Loucy (cell line): ENCODE results near the gene FUT7.

Source experiments
- H2AFZ ChIP-seq: fragments of 200-600 bp; sonication (generic); 2 replicates; pipeline ENCODE4 v1.6.0; 2016; ENCODE audit warnings: antibody characterized with exemption, mild to moderate bottlenecking, low read length, moderate library complexity
- H3F3A ChIP-seq: fragments of 200-600 bp; 2 replicates; pipeline ENCODE4 v1.6.0; 2016; ENCODE audit warnings: antibody characterized with exemption, low read depth, mild to moderate bottlenecking
- H3K27me3 ChIP-seq: fragments of 200-600 bp; sonication (generic); 2 replicates; pipeline ENCODE4 v1.6.1; 2014; ENCODE audit warnings: low read length, mild to moderate bottlenecking; ENCODE audit not compliant: insufficient read depth, poor library complexity, severe bottlenecking
- H3K36me3 ChIP-seq: fragments of 200-600 bp; sonication (generic); 2 replicates; pipeline ENCODE4 v1.6.1; 2016; ENCODE audit warnings: low read length; ENCODE audit not compliant: insufficient read depth
- H3K4me1 ChIP-seq: fragments of 200-600 bp; sonication (generic); 2 replicates; pipeline ENCODE4 v1.5.1; 2014; ENCODE audit warnings: low read length, mild to moderate bottlenecking; ENCODE audit not compliant: insufficient read depth, poor library complexity, severe bottlenecking
- H3K4me2 ChIP-seq: fragments of 200-600 bp; sonication (generic); 2 replicates; pipeline ENCODE4 v1.6.0; 2014; ENCODE audit warnings: antibody characterized with exemption, low read length, low read depth, mild to moderate bottlenecking; ENCODE audit not compliant: poor library complexity, severe bottlenecking
- H3K4me3 ChIP-seq: fragments of 200-600 bp; sonication (generic); 2 replicates; pipeline ENCODE4 v1.5.1; 2014; ENCODE audit warnings: low read length, mild to moderate bottlenecking, mixed read lengths; ENCODE audit not compliant: poor library complexity, severe bottlenecking
- H3K79me2 ChIP-seq: fragments of 200-600 bp; sonication (generic); 2 replicates; pipeline ENCODE4 v1.6.1; 2014; ENCODE audit warnings: low read length; ENCODE audit not compliant: insufficient read depth
- H3K9ac ChIP-seq: fragments of 200-600 bp; sonication (generic); 2 replicates; pipeline ENCODE4 v1.6.0; 2014; ENCODE audit warnings: mild to moderate bottlenecking, low read depth, low read length, moderate library complexity; ENCODE audit not compliant: poor library complexity, severe bottlenecking
- H3K9me2 ChIP-seq: fragments of 200-600 bp; sonication (generic); replicated peaks from 2 replicates; pipeline ENCODE4 v1.6.1; 2016; ENCODE audit warnings: low read depth, low read length, mixed read lengths
- H3K9me3 ChIP-seq: fragments of 200-600 bp; sonication (generic); 2 replicates; pipeline ENCODE4 v1.6.1; 2014; ENCODE audit warnings: mild to moderate bottlenecking, antibody characterized with exemption, low read length, low read depth; ENCODE audit not compliant: insufficient read depth
- H4K20me1 ChIP-seq: fragments of 200-600 bp; sonication (generic); 2 replicates; pipeline ENCODE4 v1.6.0; 2014; ENCODE audit warnings: antibody characterized with exemption, low read length, mild to moderate bottlenecking; ENCODE audit not compliant: insufficient read depth, poor library complexity, severe bottlenecking
- CTCF ChIP-seq: fragments of 200-600 bp; sonication (generic); conservative IDR thresholded peaks from 2 replicates; pipeline ENCODE4 v1.5.1; 2014; ENCODE audit warnings: mild to moderate bottlenecking, antibody characterized with exemption, low read length
- EZH2phosphoT487 ChIP-seq: fragments of 200-600 bp; IDR thresholded peaks from 2 replicates; pipeline ENCODE4 v1.6.1; 2018; ENCODE audit warnings: antibody characterized with exemption, mild to moderate bottlenecking, moderate library complexity, borderline replicate concordance

The FUT7 gene

DNA sequence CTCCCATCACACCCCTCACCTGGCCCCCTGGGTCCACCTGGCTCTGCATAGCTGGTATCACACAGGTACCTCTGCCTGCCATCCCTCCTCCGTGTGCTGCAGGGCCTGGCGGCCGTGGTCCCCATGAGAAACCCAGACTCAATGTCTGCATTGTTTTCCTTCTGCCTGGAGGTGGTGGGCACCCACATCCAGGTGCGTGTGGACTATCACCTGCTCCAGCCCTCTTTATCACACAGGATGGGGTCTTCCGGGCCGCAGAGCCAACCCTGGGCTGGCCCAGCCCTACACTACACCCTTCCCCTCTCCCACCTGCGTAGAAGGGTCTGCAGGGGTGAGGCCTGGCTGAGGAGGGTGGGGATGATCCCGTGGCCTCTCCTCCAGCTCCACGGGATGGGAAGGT is 7.0 kb upstream of the FUT7 start:
- no peaks in the 10 kb centered on the region for H3K9me3 ChIP-seq
- TF ChIP-seq EZH2phosphoT487: no peak
- TF ChIP-seq CTCF: no peak
- H3K36me3 ChIP-seq: no peaks in the 10 kb centered on the region
- H3K4me3 ChIP-seq: no peak overlapping the region
- no peaks in the 10 kb centered on the region for H3K27me3 ChIP-seq
- H3K4me2 ChIP-seq: no peak overlapping the region
- H3F3A ChIP-seq: 0 out of 2 replicates have a peak, but pooled peaks cover under 1% of the 10 kb centered on the region
- peaks cover 14% of the 10 kb centered on the region for H3K4me1 ChIP-seq
- H3K9ac ChIP-seq: no peak overlapping the region
- peaks cover 7% of the 10 kb centered on the region; the same call in 1 of the 2 replicates for H3K79me2 ChIP-seq
- H3K9me2 ChIP-seq: no peaks in the 10 kb centered on the region
- peaks cover 8% of the 10 kb centered on the region for H4K20me1 ChIP-seq
- H2AFZ ChIP-seq: no peak overlapping the region

DNA sequence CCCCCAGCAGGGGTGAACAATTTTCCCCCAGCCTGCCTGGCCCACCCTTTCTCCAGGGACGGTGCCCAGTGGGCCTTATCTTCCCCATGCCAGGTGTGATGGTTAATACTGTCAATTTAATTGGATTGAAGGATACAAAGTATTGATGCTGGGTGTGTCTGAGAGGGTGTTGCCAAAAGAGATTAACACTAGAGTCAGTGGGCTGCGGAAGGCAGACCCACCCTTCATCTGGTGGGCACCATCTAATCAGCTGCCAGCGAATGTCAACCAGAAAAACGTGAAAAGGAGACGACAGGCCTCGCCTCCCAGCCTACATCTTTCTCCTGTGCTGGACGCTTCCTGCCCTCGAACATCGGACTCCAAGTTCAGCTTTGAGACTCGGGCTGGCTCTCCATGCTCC is 5.6 kb upstream of the FUT7 start:
- H2AFZ ChIP-seq: no peak overlapping the region
- H4K20me1 ChIP-seq: no peaks in the 10 kb centered on the region
- H3K9ac ChIP-seq: no peak overlapping the region
- peaks cover 15% of the 10 kb centered on the region for H3K4me1 ChIP-seq
- H3K4me2 ChIP-seq: no peak overlapping the region
- peaks cover 5% of the 10 kb centered on the region; the same call in 1 of the 2 replicates for H3F3A ChIP-seq
- H3K27me3 ChIP-seq: no peaks in the 10 kb centered on the region
- H3K9me2 ChIP-seq: no peaks in the 10 kb centered on the region
- H3K79me2 ChIP-seq: no peaks in the 10 kb centered on the region
- no peak overlapping the region for H3K4me3 ChIP-seq
- no peaks in the 10 kb centered on the region for H3K9me3 ChIP-seq
- no peak for TF ChIP-seq EZH2phosphoT487
- TF ChIP-seq CTCF: no peak
- H3K36me3 ChIP-seq: no peaks in the 10 kb centered on the region

- no peaks in the 10 kb centered on the region for H4K20me1 ChIP-seq
- H2AFZ ChIP-seq: no peak overlapping the region
- TF ChIP-seq CTCF (no peak), EZH2phosphoT487 (no peak)
- H3K36me3 ChIP-seq: no peaks in the 10 kb centered on the region
- peaks cover 19% of the 10 kb centered on the region for H3K4me1 ChIP-seq
- H3K9ac ChIP-seq: no peak overlapping the region
- no peaks in the 10 kb centered on the region for H3K9me3 ChIP-seq
- no peaks in the 10 kb centered on the region for H3K9me2 ChIP-seq
- no peak overlapping the region for H3K4me3 ChIP-seq
- no peaks in the 10 kb centered on the region for H3K79me2 ChIP-seq
- H3F3A ChIP-seq: peaks cover 5% of the 10 kb centered on the region; the same call in 1 of the 2 replicates
- no peaks in the 10 kb centered on the region for H3K27me3 ChIP-seq
- H3K4me2 ChIP-seq: no peak overlapping the region
Observed at GRCh38 chr9:137037035-137037434, 5.1 kb upstream of the FUT7 start.
